Ectodermal cell (in vitro differentiated cells): ENCODE results near the gene B4GALNT3. TPM values are rescaled to one million over a fixed set of nuclear protein-coding genes. Genes with fewer than 3 reads are reported as not detected.
"Not testable (repeated sequence)": the region's sequence is repeated elsewhere in the genome, so short reads cannot be mapped to it uniquely, and the experiment has no call there.

Experiments
- H3K27ac ChIP-seq: 2 replicates; pipeline ENCODE4 v1.7.0; 2013; ENCODE audit warnings: mild to moderate bottlenecking, low read depth, low read length; ENCODE audit not compliant: insufficient read depth, poor library complexity, severe bottlenecking
- H3K27me3 ChIP-seq: 2 replicates; pipeline ENCODE4 v1.7.0; 2013; ENCODE audit warnings: mild to moderate bottlenecking, low read length; ENCODE audit not compliant: insufficient read depth, control insufficient read depth, poor library complexity, severe bottlenecking
- H3K36me3 ChIP-seq: one replicate; pipeline ENCODE4 v1.7.0; 2013; ENCODE audit warnings: low read length; ENCODE audit not compliant: control insufficient read depth, insufficient read depth
- H3K4me1 ChIP-seq: one replicate; pipeline ENCODE4 v1.7.0; 2013; ENCODE audit warnings: low read length; ENCODE audit not compliant: control insufficient read depth, insufficient read depth
- H3K4me3 ChIP-seq: 2 replicates; pipeline ENCODE4 v1.7.0; 2013; ENCODE audit warnings: low read depth, low read length, control low read depth; ENCODE audit not compliant: insufficient read depth
- H3K9me3 ChIP-seq: 2 replicates; pipeline ENCODE4 v1.7.0; 2013; ENCODE audit warnings: mild to moderate bottlenecking, low read length, moderate library complexity; ENCODE audit not compliant: control insufficient read depth
- WGBS, 2 experiments: methylation state at CpG; one replicate each; pipeline ENCODE4 v1.1.7; 2013; ENCODE audit warnings: missing lambda C conversion rate in 2 of 2; 5-methylcytosine and 5-hydroxymethylcytosine counted together
- polyA plus RNA-seq, 4 experiments: library from polyadenylated mRNA; stranded (reverse); fragments of 50-300 nt; gene quantifications; one replicate each; pipeline ENCODE4 v1.2.3, GENCODE V29; 2013

B4GALNT3 gene
- 30.0 TPM for polyA plus RNA-seq (2013, experiment 1 of 4)
- polyA plus RNA-seq (2013, experiment 2 of 4), result 35.8 TPM
- 23.4 TPM for polyA plus RNA-seq (2013, experiment 3 of 4)
- 22.3 TPM for polyA plus RNA-seq (2013, experiment 4 of 4)

GRCh38 chr12:459430-460258 is at the start of gene B4GALNT3:
Gene B4GALNT3, plus strand, starts transcription at chr12:459939. Its CDS starts 438 bp downstream, at chr12:460377.
- peak within 1 kb of the TSS; percentile 55 for H3K4me3 ChIP-seq
- peaks cover 40% of the 10 kb centered on the region for H3K27me3 ChIP-seq
- 4% methylated on average over 82 of the region's 82 CpGs for WGBS, 2 experiments

GRCh38 chr12:414859-415258 is 44.9 kb upstream of the B4GALNT3 start:
- Histone ChIP-seq H3K4me1 (no peaks in the 10 kb centered on the region), H3K36me3 (peaks cover 60% of the 10 kb centered on the region), H3K27ac (no peak overlapping the region), H3K9me3 (no peaks in the 10 kb centered on the region), H3K27me3 (no peaks in the 10 kb centered on the region), H3K4me3 (no peak overlapping the region)
- WGBS, 2 experiments, result 97 to 100% methylated on average over 2 of the region's 2 CpGs

More at GRCh38 chr12:459430-460258, at the start of gene B4GALNT3:
- Histone ChIP-seq H3K27ac (no peak within 1 kb of the TSS), H3K9me3 (no peaks in the 10 kb centered on the region), H3K36me3 (no peaks in the 10 kb centered on the region), H3K4me1 (peaks cover 7% of the 10 kb centered on the region)

- H3K27me3 ChIP-seq, result no peaks in the 10 kb centered on the region
- no peak overlapping the region for H3K4me3 ChIP-seq
- H3K9me3 ChIP-seq, result no peaks in the 10 kb centered on the region
- no peak overlapping the region for H3K27ac ChIP-seq
- no peaks in the 10 kb centered on the region for H3K4me1 ChIP-seq
- 94 to 97% methylated on average over 5 to 6 of the region's 6 CpGs for WGBS, 2 experiments
- H3K36me3 ChIP-seq, result peaks cover 32% of the 10 kb centered on the region
Observed at GRCh38 chr12:418432-418831, 41.3 kb upstream of the B4GALNT3 start.

GRCh38 chr12:422526-422925 is 37.2 kb upstream of the B4GALNT3 start:
- Histone ChIP-seq H3K4me3 (no peak overlapping the region), H3K4me1 (no peaks in the 10 kb centered on the region), H3K27me3 (no peaks in the 10 kb centered on the region), H3K27ac (no peak overlapping the region), H3K9me3 (no peaks in the 10 kb centered on the region), H3K36me3 (peaks cover 30% of the 10 kb centered on the region)
- 87 to 90% methylated on average over 3 of the region's 3 CpGs for WGBS, 2 experiments

DNA sequence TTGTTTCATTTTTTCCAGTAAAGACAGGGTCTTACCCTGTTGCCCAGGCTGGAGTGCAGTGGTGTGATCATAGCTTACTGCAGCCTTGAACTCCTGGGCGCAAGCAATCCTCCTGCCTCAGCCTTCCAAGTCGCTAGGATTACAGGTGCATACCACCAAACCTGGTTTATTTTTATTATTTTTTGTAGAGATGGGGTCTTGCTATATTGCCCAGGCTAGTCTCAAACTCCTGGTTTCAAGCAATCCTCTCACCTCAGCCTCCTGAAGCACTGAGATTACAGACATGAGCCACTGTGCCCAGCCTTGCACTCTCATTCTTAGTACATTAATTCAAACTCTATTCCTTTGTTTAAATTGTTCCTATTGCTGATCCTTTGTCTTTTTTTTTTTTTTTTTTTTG is 24.0 kb upstream of the B4GALNT3 start:
- not testable (repeated sequence) for H3K27ac ChIP-seq, H3K27me3 ChIP-seq, H3K4me1 ChIP-seq, H3K9me3 ChIP-seq, H3K4me3 ChIP-seq
- peaks cover 42% of the 10 kb centered on the region for H3K36me3 ChIP-seq
- 90 to 100% methylated on average over 2 of the region's 2 CpGs for WGBS, 2 experiments

- peaks cover 13% of the 10 kb centered on the region for H3K36me3 ChIP-seq
Observed at GRCh38 chr12:442235-442884, 17.4 kb upstream of the B4GALNT3 start.

GRCh38 chr12:447141-447540 is 12.6 kb upstream of the B4GALNT3 start:
- no peaks in the 10 kb centered on the region for H3K9me3 ChIP-seq
- H3K4me1 ChIP-seq, result no peaks in the 10 kb centered on the region
- no peaks in the 10 kb centered on the region for H3K27me3 ChIP-seq
- H3K4me3 ChIP-seq, result no peak overlapping the region
- no peak overlapping the region for H3K27ac ChIP-seq
- 92 to 94% methylated on average over 1 of the region's 1 CpG for WGBS, 2 experiments
- H3K36me3 ChIP-seq, result no peaks in the 10 kb centered on the region

More at GRCh38 chr12:442235-442884, 17.4 kb upstream of the B4GALNT3 start:
- H3K4me1 ChIP-seq, result no peaks in the 10 kb centered on the region
- H3K27ac ChIP-seq, result no peak overlapping the region
- H3K27me3 ChIP-seq, result no peaks in the 10 kb centered on the region
- 61 to 65% methylated on average over 16 of the region's 16 CpGs for WGBS, 2 experiments
- H3K4me3 ChIP-seq, result no peak overlapping the region
- no peaks in the 10 kb centered on the region for H3K9me3 ChIP-seq

DNA sequence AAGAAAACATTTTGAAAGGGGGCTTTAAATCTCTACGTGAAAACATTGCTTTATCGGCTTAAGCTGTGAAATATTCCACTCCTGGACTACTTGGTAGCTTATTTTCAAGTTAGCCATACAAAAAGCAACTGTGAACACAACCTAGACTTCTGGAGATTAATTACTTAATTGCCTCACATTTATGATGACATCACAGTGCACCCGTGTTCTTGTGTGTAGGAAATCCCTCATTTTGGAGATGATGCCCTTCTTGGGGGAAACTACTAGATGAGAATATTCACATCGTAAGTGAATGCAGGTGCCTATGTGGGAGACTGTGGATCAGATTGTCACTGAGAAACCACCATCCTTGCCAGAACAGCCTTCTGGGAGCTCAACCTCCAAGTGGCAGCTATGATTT is 10.5 kb upstream of the B4GALNT3 start:
- Histone ChIP-seq H3K36me3 (no peaks in the 10 kb centered on the region), H3K4me3 (no peak overlapping the region), H3K9me3 (no peaks in the 10 kb centered on the region), H3K4me1 (no peaks in the 10 kb centered on the region), H3K27ac (no peak overlapping the region), H3K27me3 (no peaks in the 10 kb centered on the region)
- 85 to 86% methylated on average over 4 of the region's 4 CpGs for WGBS, 2 experiments

DNA sequence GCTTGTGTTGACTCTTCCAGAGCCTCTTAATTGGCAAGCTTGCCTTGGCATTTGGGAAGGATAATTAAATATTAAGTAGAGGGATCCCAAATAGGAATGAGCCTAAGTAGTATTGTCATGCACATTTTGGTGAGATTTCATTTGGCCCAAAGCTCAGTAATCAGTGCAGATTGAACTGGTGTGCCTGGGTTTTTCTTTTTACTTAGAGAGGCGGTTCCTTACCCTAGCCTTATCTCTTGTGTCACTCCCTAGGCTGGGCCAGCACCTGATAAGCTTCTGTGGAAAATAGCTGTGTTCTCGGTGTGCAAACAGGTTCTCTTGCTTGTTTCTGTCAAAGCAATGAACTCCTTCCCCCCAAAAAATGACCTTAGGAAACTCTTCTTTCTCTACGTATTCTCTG is 9.3 kb upstream of the B4GALNT3 start:
- no peaks in the 10 kb centered on the region for H3K9me3 ChIP-seq
- no peaks in the 10 kb centered on the region for H3K27me3 ChIP-seq
- H3K36me3 ChIP-seq, result no peaks in the 10 kb centered on the region
- peaks cover 3% of the 10 kb centered on the region for H3K4me1 ChIP-seq
- 93% methylated on average over 3 of the region's 3 CpGs for WGBS, 2 experiments
- no peak overlapping the region for H3K4me3 ChIP-seq
- no peak overlapping the region for H3K27ac ChIP-seq

GRCh38 chr12:452667-453210 is 7.0 kb upstream of the B4GALNT3 start:
- H3K36me3 ChIP-seq, result no peaks in the 10 kb centered on the region
- peaks cover 5% of the 10 kb centered on the region for H3K4me1 ChIP-seq
- 98 to 99% methylated on average over 11 to 12 of the region's 25 CpGs for WGBS, 2 experiments
- no peak overlapping the region for H3K4me3 ChIP-seq
- no peak overlapping the region for H3K27ac ChIP-seq
- H3K27me3 ChIP-seq, result peaks cover 2% of the 10 kb centered on the region
- no peaks in the 10 kb centered on the region for H3K9me3 ChIP-seq
